Measurements from ENCODE around the gene RNF227.

The RNF227 gene

DNA sequence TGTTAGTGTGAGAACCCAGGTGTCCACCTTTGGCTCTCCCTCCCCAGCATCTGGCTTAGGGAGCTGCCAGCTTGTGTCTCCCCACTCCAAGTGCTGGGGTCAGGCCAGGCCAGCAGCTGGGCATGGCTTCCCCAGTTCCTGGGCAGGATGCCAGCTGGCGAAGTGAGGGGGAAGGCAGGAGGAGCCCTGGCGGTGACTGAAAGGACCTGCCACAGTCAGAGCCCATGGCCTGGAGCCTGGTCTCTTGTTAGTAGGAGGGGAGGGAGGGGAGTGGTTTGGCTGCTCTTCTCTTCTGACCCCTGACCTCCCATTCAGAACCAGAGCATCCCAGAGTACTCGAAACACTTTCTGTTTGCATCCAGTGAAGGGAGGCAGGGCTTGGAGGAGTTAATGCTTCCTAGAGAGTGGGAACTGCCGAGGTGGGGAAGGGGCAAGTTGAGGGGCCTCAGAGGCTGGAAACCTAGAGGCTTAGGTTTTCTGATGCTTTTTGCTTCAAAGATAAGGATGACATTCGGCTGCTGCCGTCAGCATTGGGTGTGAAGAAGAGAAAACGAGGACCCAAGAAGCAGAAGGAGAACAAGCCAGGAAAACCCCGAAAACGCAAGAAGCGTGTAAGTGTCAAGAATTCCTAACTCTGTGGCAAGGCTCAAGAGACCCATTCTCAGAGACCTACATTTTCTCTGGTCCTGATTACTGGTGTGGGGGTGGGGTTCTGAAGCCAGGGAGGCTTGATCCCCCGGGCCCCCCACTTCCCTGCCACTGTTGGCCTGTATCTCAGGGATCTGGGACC lies 26.7 kb downstream of the RNF227 start:
- peak in 1 of 2 donors; percentile 40 for DNase-seq (ENCODE audit: low read depth in 2 of 2)

DNA sequence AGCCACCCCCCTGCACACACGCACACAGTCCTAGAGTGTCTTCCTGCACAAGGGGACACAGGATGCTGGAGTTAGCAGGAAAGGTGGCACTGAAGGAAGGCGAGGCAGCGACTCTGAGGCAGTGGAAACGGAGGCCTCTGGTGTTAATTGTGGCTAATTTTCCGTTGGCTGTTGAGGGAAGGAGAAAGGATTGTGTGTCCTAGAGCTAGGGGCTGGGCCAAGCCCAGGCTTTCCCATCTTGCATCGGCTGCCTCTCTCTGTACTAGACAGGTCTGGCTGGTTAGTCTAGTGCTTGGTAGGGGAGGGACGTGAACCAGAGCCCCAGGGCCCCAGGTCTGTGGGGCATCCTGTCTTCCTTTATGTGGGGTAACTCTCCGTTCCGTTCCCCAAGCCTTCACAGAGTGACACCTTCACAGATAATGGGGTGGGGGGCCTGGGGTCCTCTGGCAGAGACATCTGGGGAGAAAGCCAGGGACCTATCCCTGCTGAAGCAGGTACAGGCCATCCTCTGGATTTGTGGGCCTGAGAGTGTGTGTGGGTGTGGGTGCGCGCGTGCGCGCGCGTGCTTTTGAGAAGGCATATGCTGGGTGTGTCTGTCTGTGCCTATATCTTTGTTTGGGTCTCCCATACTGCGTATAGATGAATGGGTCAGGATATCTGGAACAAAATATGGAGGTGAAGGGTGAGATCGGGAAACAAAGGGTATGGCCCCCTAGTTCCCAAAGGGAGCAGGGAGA lies 27.7 kb downstream of the RNF227 start, which contains the start of gene CHD3:
TSS of gene CHD3 (plus strand) at position 606 of the 737 bp plus-strand sequence. CDS start 212 bp downstream, outside the sequence.
- peak; percentile 30 to 50 for DNase-seq (ENCODE audit: low read depth in 2 of 2)

DNA sequence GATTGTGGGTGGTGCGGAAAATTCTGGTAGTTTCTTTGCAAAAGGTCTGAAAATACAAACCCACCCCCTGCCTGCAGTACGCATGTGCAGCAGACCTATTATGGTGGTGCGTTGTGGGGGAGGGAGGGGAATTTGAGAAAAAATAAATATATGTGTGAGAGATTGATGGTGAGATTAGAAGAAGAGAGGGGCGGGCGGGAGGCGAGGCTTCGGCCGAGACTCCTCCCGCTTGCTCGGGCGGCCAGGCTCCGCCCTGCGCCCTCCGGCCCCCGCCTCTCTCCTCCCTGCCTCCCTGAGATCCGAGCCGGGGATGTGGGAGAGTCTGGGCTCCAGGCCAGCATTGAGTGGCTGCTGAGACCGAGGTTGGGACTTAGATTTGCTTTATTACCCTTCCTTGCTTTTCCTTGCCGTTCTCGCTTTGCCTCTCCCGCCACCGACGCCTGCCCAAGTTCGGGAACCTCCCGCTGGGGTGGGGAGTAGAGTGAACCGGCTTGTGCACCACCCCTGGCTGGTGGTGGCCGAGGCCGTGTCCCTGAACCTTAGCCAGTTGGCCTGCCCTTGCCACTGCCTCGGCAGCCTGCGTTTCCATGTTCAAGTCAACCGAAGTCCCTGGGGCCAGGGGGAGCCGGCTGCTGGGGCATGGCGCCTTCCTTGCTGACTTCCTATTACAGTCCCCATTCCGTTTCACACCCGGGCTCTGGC lies 28.5 kb downstream of the RNF227 start:
- DNase-seq (ENCODE audit: low read depth in 2 of 2): peak; percentile 83 to 84

DNA sequence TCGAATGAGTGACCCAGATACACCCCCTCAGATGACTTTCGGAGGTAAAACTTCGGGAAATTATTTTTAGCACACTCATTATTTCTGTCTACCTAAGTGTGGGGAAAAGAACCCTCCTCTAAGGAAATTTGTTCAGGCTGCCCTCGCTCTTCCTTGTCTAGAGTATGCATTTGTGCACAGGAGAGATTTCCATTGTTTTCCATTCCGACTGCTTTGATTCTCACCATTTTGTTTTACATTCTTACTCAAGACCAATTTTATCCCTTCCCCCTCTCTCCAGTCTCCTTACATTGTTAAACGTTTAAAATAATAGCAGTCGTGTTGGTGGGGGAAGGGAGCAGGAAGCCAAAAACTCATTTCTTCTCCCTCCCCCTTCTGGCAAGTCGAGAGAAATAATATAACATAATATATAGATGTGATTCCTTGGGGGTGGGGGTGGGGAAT lies 29.0 kb downstream of the RNF227 start:
- DNase-seq (ENCODE audit: low read depth in 2 of 2): no peak

DNA sequence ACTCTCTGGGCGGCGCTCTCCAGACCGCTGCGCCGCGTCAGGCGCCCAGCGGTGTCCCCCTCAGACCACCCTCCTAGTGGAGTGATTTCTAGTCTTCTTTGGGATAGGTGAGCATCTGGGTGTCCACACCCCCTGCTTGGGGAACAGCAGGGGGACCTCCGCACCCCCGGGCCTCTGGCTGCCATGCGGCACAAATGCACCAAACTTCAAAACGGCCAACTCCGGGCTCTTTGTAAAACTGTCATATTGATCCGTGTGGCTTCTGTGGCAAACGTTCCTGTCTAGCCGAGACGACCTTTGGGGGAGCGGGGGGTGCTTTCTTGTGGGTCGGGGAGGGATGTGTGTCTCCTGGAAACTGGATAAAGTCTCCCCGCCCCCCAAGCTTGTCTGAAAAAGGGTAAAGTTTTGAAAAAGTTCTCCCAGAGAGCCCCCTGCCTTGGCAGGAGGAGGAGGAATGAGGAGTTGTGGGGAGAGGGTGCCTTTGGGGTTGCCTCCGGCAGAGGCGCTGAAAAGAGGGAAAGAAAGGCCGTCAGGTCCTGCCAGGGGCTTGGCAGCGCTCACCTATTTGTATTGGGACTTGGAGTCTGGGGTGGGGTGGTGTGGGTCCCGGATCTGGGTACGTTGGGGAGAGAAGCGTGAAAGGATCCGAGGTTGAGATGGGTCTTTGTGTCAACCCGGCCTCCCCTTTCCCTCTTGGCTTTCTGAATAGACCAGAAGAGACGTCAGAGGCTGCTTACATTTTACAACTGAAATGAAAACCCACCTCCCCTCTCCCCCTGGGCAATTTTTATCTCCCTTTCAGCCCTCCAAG lies 29.7 kb downstream of the RNF227 start:
- peak; percentile 34 to 36 for DNase-seq (ENCODE audit: low read depth in 2 of 2)

DNA sequence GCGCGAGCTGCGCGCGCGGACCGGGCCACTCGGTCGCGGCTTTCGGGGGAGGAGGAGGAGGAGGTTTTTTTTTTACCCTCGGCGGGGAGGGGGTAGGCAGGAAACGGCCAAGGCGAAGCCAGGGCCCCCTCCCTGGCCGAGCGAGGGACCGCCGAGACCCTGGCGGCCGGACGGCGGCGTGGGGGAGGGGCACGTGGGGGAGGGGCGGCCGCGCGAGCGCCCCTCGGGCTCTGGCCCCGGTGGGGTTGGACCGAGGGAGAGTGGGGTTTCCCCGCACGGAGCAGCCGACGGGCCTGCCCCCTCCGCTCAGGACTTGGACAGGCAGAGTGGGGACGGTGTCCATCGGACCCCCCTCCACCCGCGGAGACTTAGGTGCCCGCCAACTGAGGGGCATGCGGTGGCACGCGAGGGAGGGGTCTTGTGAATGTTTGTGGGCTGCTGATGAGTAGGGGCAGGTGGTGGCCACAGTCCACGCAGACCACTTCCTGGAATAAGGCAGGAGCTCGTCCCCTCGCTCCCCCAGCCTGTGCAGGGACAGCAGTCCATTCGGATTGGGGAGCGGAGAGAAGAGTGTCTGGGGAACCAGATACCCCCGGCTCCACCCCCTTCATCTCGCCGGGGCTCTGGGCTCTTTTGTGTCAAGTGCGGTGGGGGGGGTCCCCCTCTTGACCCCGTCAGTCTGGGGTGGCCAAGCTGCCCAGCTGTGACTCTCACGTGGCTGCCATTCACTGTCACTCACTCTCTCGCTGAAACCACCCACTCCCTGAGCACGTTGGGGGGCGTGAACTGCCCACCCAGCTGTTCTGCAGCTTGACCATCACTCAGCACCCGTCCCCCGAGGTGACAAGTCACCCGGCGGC lies 30.5 kb downstream of the RNF227 start:
- peak in 1 of 2 donors; percentile 24 for DNase-seq (ENCODE audit: low read depth in 2 of 2)

DNA sequence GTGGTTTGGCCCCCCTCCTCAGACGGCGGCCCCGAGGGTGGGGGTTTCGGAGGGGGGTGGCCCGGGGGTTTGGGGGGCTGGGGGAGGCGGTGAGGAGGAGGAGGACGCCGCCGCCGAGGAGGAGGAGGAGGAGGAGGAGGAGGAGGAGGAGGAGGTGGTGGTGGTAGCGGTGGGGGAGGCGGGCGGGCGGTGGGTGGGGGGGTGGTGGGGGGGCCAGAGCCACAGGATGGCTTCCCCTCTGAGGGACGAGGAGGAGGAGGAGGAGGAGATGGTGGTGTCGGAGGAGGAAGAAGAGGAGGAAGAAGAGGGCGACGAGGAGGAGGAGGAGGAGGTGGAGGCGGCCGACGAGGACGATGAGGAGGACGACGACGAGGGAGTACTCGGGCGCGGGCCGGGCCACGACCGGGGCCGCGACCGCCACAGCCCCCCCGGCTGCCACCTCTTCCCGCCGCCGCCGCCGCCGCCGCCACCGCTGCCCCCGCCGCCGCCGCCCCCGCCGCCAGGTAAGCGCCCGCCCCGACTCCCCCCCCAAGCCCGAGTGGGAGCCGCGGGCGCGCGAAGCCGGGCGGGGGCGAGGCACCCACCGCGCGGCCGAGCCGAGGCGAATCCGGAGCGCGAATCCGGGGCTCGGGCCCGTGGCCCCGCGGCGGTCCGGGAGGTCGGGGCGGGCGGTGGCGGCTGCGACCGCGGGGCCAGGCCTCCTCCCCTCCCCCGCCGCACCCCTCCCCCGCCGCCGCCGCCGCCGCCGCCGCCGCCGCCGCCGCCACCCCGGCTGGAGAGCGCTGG lies 31.3 kb downstream of the RNF227 start:
- no peak for DNase-seq (ENCODE audit: low read depth in 2 of 2)

DNA sequence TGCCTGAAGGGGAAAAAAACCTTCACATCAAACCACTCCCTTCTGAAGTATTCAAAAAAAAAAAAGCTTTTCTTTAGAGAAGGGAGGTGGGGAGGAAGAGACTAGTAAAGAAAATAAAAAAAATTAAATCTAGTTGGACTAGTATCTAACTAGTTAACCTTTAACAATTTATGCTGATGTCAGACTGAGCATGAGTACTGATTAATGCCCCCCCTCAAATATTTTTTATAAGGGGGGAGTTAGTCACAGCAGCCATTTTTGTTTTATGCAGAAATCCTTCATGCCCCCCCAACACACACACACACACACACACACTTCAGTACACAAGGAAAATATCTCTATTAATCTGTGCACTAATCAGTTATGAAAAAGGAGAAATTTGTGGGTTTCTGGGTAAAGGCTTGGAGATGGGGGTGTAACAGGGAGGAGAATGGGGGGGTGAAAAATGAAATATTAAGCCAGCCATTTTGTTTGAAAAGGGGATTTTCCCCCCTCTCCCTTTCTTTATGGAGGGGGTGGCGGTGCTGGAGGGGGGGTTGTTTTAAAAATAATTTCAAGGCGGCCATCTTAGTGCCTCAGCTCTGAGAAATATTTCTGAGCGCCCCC lies 32.2 kb downstream of the RNF227 start:
- DNase-seq (ENCODE audit: low read depth in 2 of 2): no peak

DNA sequence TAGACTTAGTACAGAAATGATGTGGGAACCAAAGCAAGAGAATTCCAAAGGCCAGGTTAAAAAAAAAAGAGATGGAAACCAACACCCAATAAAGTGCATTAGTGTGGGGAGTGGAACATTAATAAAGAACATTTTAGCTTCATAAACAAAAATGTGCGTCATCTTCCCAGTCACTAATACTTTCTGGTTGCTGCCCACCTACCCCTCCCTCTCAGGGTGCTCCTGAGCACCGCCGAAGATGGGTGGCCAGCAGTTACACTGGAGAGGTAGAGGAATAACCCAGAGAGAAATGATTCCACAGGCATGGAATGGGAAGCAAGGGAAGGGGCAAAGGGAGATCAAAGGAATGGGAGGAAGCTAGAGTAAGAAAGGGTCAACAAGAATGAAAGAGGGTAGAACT lies 33.5 kb downstream of the RNF227 start:
- DNase-seq (ENCODE audit: low read depth in 2 of 2): no peak

DNA sequence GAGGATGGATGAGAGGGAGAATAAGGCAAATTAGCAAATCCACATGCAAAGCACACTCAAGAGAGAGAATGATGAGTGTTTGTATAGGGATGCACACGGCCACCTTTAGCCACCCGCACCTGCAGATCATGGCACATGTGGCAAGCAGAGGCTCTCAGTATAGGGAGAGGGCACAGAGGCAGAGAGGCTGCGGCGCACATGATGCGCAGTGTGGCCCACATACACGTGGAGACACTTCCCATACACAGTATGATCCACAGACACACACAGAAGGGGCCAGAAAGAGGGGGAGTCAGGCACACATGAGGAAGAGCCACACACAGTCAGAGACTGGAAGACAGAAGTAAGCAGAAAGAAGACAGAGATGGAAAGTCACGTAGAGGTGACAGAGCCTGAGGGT lies 34.0 kb downstream of the RNF227 start:
- no peak for DNase-seq (ENCODE audit: low read depth in 2 of 2)

DNA sequence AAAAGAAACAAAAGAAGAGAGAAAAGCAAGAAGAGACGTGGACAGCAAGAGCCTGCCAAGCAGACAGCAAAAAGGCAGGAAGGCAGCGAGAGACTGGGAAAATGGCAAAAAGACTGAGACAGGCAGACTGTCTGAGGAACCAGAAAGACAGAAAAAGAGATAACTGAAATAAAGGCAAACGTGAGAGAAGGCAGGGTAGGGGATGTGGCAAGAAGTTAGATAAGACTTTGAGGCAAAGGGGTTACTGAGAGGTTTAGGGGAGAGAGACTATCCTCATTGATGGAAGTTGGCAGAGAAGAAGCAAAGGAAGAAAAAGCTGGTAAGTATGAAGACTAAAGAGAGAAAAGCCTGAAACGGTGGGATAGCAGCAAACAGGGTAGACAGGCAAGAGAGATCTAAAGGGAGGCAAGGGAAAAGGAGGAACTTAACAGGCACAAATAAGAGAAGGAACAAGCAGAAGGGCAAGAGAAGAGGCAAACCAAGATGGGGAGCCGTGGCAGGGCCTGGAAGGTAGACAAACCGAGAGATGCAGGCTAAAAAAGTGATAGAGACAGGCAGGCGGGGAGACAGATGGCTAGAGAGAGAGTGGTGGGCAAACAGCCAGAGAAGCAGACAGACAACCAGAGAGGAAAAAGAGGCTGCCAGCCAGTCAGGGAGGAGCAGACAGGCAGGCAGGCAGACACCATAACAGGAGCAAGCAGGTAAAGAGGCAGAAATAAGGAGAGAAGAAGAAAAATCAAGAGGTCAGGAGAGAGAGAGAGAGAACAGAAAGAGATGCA lies 34.6 kb downstream of the RNF227 start:
- DNase-seq (ENCODE audit: low read depth in 2 of 2): no peak

DNA sequence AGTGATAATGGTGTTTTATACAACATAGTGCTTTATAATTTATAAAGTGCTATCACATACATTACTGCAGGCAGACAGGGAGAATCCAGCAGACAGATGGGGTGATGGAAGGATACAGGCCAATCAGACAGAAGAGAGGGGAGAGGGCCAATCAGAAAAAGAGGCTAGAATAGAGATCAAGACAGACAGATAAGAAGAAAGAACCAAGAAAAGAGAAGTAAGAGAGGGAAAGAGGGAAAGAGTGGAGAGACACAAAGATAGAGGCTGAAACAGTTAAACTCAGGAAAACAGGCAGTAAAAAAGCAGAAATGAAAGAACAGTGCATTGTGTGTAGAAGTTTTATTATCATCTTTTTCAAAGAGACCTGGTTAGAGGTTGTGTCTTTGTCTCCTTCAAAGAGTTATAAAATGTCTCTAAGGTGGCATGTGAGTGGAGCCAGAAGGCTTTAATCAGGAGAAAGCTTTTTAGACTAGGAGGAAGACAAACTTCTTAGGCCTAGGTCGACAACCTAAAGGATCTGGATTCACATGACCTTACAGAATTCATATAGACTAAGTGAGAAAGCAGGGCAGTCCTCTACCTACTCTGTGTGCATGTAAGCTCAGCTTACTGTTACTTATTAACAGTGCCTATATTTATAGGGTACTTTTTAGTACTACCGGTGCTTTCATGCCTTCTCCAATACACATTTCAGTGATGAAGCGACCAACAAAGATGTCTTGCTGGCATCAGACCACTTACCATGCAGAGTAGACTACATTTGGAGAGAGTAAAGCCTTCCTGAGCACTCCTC lies 35.8 kb downstream of the RNF227 start:
- DNase-seq (ENCODE audit: low read depth in 2 of 2): no peak

DNA sequence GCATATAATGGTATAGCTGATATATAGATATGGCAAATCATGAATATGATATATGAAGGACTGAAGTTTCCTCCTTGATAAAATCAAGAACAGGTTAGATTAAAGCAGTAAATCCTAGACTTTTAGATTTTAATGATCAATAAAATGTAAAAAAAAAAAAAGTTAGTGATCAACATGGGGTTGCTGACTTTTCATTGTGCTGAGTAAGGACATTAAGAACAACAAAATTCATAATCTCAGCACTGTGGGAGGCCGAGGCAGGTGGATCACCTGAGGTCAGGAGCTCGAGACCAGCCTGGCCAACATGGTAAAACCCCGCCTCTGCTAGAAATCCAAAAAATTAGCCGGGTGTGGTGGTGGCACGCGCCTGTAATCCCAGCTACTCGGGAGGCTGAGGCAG lies 37.9 kb downstream of the RNF227 start:
- DNase-seq (ENCODE audit: low read depth in 2 of 2): no peak

DNA sequence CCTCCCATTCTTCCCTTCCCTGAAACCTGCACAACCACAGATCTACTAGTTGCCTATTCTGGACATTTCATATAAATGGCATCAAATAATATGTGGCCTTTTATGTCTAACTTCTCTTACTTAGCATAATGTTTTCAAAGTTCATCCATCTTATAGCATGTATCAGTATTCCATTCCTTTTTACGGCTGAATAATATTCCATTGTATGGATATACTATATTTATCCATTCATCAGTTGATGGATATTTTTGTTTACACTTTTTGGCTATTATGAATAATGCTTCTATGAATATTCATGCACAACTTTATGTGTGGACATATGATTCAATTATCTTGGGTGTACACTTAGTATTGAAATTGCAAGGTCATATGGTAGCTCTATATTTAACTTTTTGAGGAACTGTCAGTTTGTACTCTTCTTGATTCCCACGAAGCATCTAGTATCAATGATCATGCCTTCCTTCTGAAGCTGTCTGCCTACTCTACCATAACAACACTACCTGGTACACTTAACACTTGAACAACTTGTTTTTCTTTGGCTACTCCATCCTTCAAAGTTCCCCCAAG lies 40.2 kb downstream of the RNF227 start:
- DNase-seq (ENCODE audit: low read depth in 2 of 2): no peak

DNA sequence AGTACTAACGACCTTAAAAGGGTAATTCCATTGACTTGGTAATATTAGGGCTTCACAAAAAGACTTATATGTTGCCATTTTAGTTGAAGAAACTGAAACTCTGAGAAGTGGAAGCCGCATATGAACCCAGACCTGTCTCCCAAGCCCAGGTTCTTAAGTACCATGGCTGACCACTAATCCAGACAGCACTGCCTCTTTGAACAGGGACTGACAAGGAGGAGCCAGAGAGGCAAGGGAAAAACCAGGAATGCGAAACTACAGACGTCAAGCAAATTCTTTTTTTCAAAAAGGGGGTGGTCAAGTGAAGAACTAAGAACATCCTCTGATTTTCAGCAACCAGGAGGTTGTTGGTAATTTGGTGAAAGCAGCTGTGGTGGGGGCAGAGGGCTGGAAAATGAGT lies 43.0 kb downstream of the RNF227 start:
- DNase-seq (ENCODE audit: low read depth in 2 of 2): no peak

DNA sequence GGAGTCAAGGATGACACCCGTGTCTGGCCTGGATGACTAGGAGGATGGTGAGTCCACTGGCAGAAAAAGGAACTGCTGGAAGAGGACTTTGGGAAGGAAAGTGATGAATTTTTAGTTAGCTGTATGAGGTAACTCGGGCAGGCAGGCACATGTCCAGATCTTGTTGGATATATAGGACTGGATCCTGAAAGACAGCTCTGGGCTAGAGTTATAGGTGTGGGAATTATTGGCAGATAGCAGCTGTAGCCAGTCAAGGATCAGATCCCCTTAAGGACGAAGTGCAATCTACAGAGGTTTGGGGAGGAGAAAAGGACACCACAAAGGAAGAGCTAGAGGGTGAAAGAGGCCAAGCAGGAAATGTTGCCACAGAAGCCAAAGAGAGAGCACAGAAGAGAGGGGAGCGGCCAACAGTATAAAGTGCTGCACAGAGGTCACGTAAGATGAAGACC lies 48.2 kb downstream of the RNF227 start:
- DNase-seq (ENCODE audit: low read depth in 2 of 2): no peak

DNA sequence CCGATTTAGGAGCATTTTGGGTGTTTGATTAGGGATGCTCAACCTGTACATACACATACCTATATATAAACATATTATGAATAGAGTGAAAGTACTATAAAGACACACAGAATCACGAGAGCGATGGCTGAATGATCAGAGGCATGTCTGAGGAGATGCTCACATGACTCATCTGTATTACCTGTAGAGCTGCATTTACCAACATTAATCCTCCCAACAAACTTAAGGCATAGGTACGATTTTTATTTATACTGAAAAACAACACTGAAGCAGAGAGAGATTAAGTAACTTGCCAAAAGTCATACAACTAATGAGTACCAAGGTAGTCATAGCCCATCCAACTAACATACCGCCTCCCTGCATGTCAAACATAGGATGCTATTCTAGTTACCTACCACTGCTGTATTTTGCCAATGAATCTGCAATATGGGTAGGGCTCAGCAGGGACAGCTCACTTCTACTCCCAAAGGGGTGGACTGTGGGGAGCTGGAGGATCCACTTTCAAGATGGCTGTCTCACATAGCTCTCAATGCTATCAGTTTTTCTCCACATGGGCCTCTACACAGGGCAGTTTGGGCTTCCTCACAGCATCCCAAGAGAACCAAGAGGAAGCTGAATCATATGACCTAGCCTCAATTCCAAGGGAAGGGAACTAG lies 51.0 kb downstream of the RNF227 start:
- DNase-seq (ENCODE audit: low read depth in 2 of 2): no peak

All from stimulated activated CD4-positive, alpha-beta T cell treated with anti-CD3 and anti-CD28 coated beads, Interleukin-15, amount 100 ng/mL, for 48 hours (primary cell).